ENCODE data around the gene NDRG4.

Gene NDRG4

DNA sequence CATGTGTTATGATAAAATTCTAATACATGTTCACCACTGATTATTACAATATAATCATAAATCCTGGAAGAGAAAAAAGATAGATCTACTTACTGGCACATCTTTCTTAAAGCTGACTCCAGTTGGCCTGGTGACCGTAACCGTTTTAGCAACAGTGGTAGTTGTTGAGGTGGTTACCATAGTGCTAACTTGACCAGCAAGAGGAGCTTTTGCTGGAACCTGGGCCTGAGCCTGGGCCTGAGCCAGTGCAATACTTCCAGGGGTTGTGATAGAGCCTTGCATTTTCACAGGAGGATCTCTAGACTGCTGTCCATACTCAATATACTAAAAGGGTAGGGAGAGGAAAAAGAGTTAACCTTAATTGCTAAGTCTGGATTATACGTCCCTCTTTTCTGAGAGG lies 51.6 kb downstream of the NDRG4 start:
- DNase-seq = no peak

DNA sequence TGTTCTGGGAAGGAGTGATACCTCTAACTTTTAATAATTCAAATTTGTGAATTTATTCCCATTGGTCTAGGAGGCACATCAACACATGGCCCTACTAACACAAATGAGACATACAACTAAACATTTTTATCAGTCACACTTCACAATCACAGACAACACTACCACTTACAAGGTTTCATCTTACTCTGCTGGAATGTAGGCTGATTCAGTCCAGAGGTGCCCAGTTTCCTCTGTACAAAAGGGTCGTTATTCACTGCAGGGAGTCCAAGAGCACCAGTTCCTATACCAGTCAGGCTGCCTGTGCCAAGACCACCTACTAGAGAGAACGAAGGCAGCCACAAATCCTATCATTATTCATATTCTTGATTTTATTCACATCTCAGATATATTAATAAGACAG lies 56.7 kb downstream of the NDRG4 start:
- DNase-seq = no peak

All from NCI-H510A treated with DMSO at 0.1 percent for 48 hours (cell line).